Activated CD4-positive, alpha-beta memory T cell treated with anti-CD3 and anti-CD28 coated beads, Interleukin-2, amount 10 ng/mL, durations not matched to agents 7 days and 5 days (primary cell): ENCODE data around the gene ERCC5. TPM values are rescaled to one million over a fixed set of nuclear protein-coding genes. Genes with fewer than 3 reads are reported as not detected.

Experiments used
- CTCF ChIA-PET: fragments of 350-600 bp; sonication (Branson Sonifier 250); formaldehyde crosslinking; loops from one replicate; lab custom pipeline; 2021; ENCODE audit warnings: antibody characterized with exemption, inconsistent platforms; lab: Charles Lee
- POLR2A ChIA-PET: fragments of 350-600 bp; sonication (Branson Sonifier 250); formaldehyde crosslinking; loops from one replicate; lab custom pipeline; 2021; ENCODE audit warnings: antibody characterized with exemption; lab: Charles Lee
- DNase-seq: peaks from one replicate; pipeline ENCODE4 v3.0.0-alpha.2; 2020
- H3K27ac Mint-ChIP-seq: one replicate; pipeline ENCODE4 v1.8.0; 2021; ENCODE audit warnings: mild to moderate bottlenecking, mixed read lengths
- H3K27me3 Mint-ChIP-seq: one replicate; pipeline ENCODE4 v1.8.0; 2021; ENCODE audit warnings: mixed read lengths
- H3K36me3 Mint-ChIP-seq: one replicate; pipeline ENCODE4 v1.8.0; 2021; ENCODE audit warnings: low read depth, mixed read lengths
- H3K4me1 Mint-ChIP-seq: one replicate; pipeline ENCODE4 v1.8.0; 2021; ENCODE audit warnings: mixed read lengths
- H3K4me3 Mint-ChIP-seq: one replicate; pipeline ENCODE4 v1.8.0; 2021; ENCODE audit warnings: mild to moderate bottlenecking, mixed read lengths
- H3K9me3 Mint-ChIP-seq: one replicate; pipeline ENCODE4 v1.8.0; 2021; ENCODE audit warnings: mixed read lengths
- total RNA-seq, 2 experiments: library from RNA; stranded (reverse); gene quantifications; one replicate each; pipeline ENCODE4 v1.2.3, GENCODE V29; 2021

ERCC5 gene
- total RNA-seq, 2 experiments from 2014 or later: 82.3 to 89.9 TPM

GRCh38 chr13:102847272-102848234, 1.7 kb downstream of the ERCC5 start:
- no peak for DNase-seq
- Mint-ChIP-seq H3K36me3 (peaks cover 23% of the 10 kb centered on the region), H3K27ac (peak overlapping the region; percentile 98), H3K27me3 (no peaks in the 10 kb centered on the region), H3K9me3 (no peaks in the 10 kb centered on the region), H3K4me1 (peaks cover 44% of the 10 kb centered on the region), H3K4me3 (peak overlapping the region; percentile 99)
- ChIA-PET CTCF (interaction anchor here (0.7 to 4.9 kb wide), 21 partner anchors 9 to 268 kb away, joined by 3 to 113 read pairs (median 4); partner anchors contain the start of genes TEX30 and TPP2), POLR2A (interaction anchor here (0.7 to 5.8 kb wide), 10 partner anchors 16 to 453 kb away, joined by 3 to 342 read pairs (median 18); partner anchors contain the start of genes BIVM, POGLUT2, TEX30 and TPP2)

GRCh38 chr13:102848956-102849355, 3.1 kb downstream of the ERCC5 start:
- Mint-ChIP-seq H3K9me3 (no peaks in the 10 kb centered on the region), H3K27ac (no peak overlapping the region), H3K4me3 (no peak overlapping the region), H3K27me3 (no peaks in the 10 kb centered on the region), H3K4me1 (peaks cover 46% of the 10 kb centered on the region), H3K36me3 (peaks cover 29% of the 10 kb centered on the region)
- CTCF ChIA-PET: interaction anchor here (1.0 to 4.9 kb wide), 6 partner anchors 21 to 268 kb away, joined by 3 to 113 read pairs (median 6); partner anchors contain the start of genes TEX30 and TPP2
- POLR2A ChIA-PET: interaction anchor here (5.8 kb wide), 1 partner anchor 255 kb away, joined by 342 read pairs; the partner anchor contains the start of gene TPP2
- no peak for DNase-seq

DNA sequence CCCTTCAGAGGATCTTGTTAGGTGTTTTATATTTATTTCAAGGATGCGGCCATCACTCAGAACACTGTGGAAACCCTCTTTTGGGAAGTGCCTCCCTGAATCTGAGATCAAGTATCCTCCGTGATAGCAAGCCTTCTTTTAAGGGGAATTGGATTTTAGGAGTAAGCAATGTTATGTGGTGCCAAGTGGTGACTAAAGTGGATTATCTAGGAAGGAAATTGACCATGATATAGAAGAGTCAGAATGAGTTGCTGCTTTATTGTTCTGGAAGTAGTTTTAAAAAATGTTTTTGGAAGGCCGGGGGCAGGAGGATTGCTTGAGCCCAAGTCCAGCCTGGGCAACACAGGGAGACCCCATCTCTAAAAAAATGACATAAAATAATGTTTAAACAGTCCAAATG, 6.7 kb downstream of the ERCC5 start:
- CTCF ChIA-PET: no interaction called here
- DNase-seq: no peak
- peaks cover 41% of the 10 kb centered on the region for H3K4me1 Mint-ChIP-seq
- no peak overlapping the region for H3K4me3 Mint-ChIP-seq
- H3K27ac Mint-ChIP-seq: no peak overlapping the region
- no peaks in the 10 kb centered on the region for H3K9me3 Mint-ChIP-seq
- POLR2A ChIA-PET: no interaction called here
- peaks cover 47% of the 10 kb centered on the region for H3K36me3 Mint-ChIP-seq
- no peaks in the 10 kb centered on the region for H3K27me3 Mint-ChIP-seq

GRCh38 chr13:102854675-102855074, 8.8 kb downstream of the ERCC5 start:
- Mint-ChIP-seq H3K4me1 (peaks cover 23% of the 10 kb centered on the region), H3K4me3 (no peak overlapping the region), H3K27ac (no peak overlapping the region), H3K9me3 (no peaks in the 10 kb centered on the region), H3K36me3 (peaks cover 57% of the 10 kb centered on the region), H3K27me3 (no peaks in the 10 kb centered on the region)
- ChIA-PET CTCF (interaction anchor here (1.4 to 1.6 kb wide), 2 partner anchors 12 to 16 kb away, joined by 3 to 5 read pairs; no protein-coding TSS in a partner anchor), POLR2A (interaction anchor here (0.9 to 1.6 kb wide), 3 partner anchors 8 to 15 kb away, joined by 3 to 7 read pairs (median 4); partner anchors contain the start of gene ERCC5)
- no peak for DNase-seq

DNA sequence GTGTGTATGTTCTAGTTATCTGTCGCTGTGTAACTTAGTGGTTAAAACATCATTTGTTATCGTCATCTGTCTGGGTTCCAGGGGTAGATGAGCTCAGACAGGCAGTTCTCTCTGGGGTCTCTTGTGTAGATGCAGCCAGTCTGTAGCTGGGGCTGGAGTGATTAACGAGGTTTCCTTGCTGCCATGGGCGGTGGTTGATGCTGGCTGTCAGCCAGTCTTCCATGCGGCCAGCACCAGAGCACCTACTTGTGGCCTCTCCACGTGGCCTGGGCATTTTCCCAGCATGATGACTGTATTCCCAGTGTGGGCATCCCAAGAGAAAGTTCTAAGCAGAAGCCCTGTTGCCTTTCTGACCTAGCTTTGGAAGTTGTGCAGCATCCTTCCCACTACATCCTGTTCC, 10.7 kb downstream of the ERCC5 start:
- POLR2A ChIA-PET: interaction anchor here (0.6 to 1.8 kb wide), 3 partner anchors 11 to 260 kb away, joined by 3 to 8 read pairs (median 3); partner anchors contain the start of genes ERCC5 and TPP2
- no peak for DNase-seq
- CTCF ChIA-PET: interaction anchor here (1.4 to 1.5 kb wide), 2 partner anchors 9 to 14 kb away, joined by 4 to 6 read pairs; no protein-coding TSS in a partner anchor
- Mint-ChIP-seq H3K4me3 (no peak overlapping the region), H3K36me3 (peaks cover 64% of the 10 kb centered on the region), H3K27me3 (no peaks in the 10 kb centered on the region), H3K4me1 (peaks cover 13% of the 10 kb centered on the region), H3K27ac (no peak overlapping the region), H3K9me3 (no peaks in the 10 kb centered on the region)

DNA sequence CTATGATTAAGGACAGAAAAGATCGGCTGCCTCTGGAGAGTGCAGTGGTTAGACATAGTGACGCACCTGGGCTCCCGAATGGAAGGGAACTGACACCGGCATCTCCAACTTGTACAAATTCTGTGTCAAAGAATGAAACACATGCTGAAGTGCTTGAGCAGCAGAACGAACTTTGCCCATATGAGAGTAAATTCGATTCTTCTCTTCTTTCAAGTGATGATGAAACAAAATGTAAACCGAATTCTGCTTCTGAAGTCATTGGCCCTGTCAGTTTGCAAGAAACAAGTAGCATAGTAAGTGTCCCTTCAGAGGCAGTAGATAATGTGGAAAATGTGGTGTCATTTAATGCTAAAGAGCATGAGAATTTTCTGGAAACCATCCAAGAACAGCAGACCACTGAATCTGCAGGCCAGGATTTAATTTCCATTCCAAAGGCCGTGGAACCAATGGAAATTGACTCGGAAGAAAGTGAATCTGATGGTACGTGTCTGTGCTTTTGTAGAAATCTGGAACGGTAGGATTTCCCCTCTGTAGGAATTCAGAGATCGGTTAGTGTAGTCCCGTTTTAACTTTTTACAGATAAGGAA, 16.9 kb downstream of the ERCC5 start:
- H3K4me1 Mint-ChIP-seq: peaks cover 4% of the 10 kb centered on the region
- ChIA-PET POLR2A (interaction anchor here (1.0 to 1.1 kb wide), 2 partner anchors 17 to 266 kb away, joined by 3 to 6 read pairs; partner anchors contain the start of genes ERCC5 and TPP2), CTCF (interaction anchor here (2.1 kb wide), 1 partner anchor 8 kb away, joined by 11 read pairs; no protein-coding TSS in a partner anchor)
- no peaks in the 10 kb centered on the region for H3K9me3 Mint-ChIP-seq
- no peak for DNase-seq
- H3K4me3 Mint-ChIP-seq: no peak overlapping the region
- H3K36me3 Mint-ChIP-seq: peaks cover 76% of the 10 kb centered on the region
- H3K27me3 Mint-ChIP-seq: no peaks in the 10 kb centered on the region
- no peak overlapping the region for H3K27ac Mint-ChIP-seq

DNA sequence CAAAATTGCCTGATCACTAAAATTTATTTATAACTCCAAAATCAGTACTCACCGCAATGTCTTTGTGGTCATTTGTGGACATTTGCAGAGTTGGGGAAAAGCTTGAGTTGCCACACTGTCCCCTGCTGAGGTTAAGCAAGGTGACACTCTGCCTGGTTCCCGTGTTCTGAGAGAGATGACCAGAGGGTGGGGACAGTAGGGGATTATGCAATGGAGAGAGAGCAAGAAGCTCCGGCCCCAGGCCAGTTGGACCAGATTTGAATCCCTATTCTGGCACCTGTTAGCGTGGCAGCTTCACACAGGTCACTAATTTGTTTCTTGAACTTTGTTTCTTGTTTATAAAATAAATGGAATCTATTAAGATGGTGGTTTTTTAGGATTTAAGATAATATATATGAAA, 17.8 kb downstream of the ERCC5 start:
- Mint-ChIP-seq H3K9me3 (no peaks in the 10 kb centered on the region), H3K4me3 (no peak overlapping the region), H3K27me3 (no peaks in the 10 kb centered on the region), H3K27ac (no peak overlapping the region), H3K4me1 (peaks cover 4% of the 10 kb centered on the region), H3K36me3 (peaks cover 75% of the 10 kb centered on the region)
- ChIA-PET POLR2A (interaction anchor here (1.0 kb wide), 2 partner anchors 17 to 267 kb away, joined by 3 read pairs; partner anchors contain the start of gene TPP2), CTCF (interaction anchor here (2.2 kb wide), 1 partner anchor 12 kb away, joined by 7 read pairs; no protein-coding TSS in a partner anchor)
- DNase-seq: no peak

DNA sequence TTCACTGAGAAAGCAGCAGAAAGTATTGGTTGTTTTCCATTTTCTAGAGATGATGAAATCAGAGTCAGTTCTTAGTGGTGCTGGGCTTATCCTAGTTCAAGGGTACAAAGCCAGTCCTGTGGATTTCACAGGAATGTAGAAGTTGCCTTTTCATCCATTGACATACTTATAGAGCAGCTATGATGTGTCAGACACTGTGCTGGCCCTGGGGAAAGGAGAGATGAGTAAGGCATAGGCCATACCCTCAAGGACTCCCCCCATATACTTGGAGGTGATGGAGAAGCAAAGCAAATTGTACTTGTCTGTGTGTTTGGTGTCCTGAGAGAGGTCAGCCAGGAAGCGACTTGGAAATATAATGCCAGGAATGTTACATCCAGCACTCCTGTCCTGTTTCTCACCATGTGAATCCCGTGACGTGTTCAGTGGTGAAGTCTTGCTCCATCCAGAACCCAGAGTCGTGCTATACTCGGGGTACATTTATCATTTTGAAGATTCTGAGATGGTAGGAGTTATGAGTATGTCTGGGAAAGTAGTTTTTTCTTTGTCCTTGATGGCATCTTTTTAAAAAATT, 22.6 kb downstream of the ERCC5 start:
- Mint-ChIP-seq H3K27me3 (no peaks in the 10 kb centered on the region), H3K36me3 (peaks cover 61% of the 10 kb centered on the region), H3K27ac (no peak overlapping the region), H3K4me3 (no peak overlapping the region), H3K4me1 (peaks cover 34% of the 10 kb centered on the region), H3K9me3 (no peaks in the 10 kb centered on the region)
- DNase-seq: no peak
- ChIA-PET POLR2A (no interaction called here), CTCF (interaction anchor here (0.8 kb wide), 1 partner anchor 69 kb away, joined by 4 read pairs; no protein-coding TSS in a partner anchor)

GRCh38 chr13:102869948-102870676, 24.3 kb downstream of the ERCC5 start:
- no peaks in the 10 kb centered on the region for H3K27me3 Mint-ChIP-seq
- POLR2A ChIA-PET: interaction anchor here (1.3 to 1.6 kb wide), 4 partner anchors 15 to 278 kb away, joined by 3 to 9 read pairs (median 4); partner anchors contain the start of gene ERCC5
- no peak overlapping the region for H3K4me3 Mint-ChIP-seq
- H3K9me3 Mint-ChIP-seq: no peaks in the 10 kb centered on the region
- peaks cover 61% of the 10 kb centered on the region for H3K36me3 Mint-ChIP-seq
- H3K27ac Mint-ChIP-seq: no peak overlapping the region
- CTCF ChIA-PET: interaction anchor here (0.6 to 2.2 kb wide), 27 partner anchors 8 to 475 kb away, joined by 3 to 22 read pairs (median 4); partner anchors contain the start of gene ERCC5
- peaks cover 31% of the 10 kb centered on the region for H3K4me1 Mint-ChIP-seq
- no peak for DNase-seq

GRCh38 chr13:102870677-102871415, 25.0 kb downstream of the ERCC5 start:
- H3K36me3 Mint-ChIP-seq: peaks cover 60% of the 10 kb centered on the region
- H3K9me3 Mint-ChIP-seq: no peaks in the 10 kb centered on the region
- no peak overlapping the region for H3K4me3 Mint-ChIP-seq
- H3K27ac Mint-ChIP-seq: no peak overlapping the region
- H3K4me1 Mint-ChIP-seq: peaks cover 31% of the 10 kb centered on the region
- no peaks in the 10 kb centered on the region for H3K27me3 Mint-ChIP-seq
- ChIA-PET POLR2A (interaction anchor here (1.3 to 1.6 kb wide), 4 partner anchors 16 to 279 kb away, joined by 3 to 9 read pairs (median 4); partner anchors contain the start of gene ERCC5), CTCF (interaction anchor here (0.6 to 2.2 kb wide), 27 partner anchors 7 to 318 kb away, joined by 3 to 22 read pairs (median 4); partner anchors contain the start of gene ERCC5)
- DNase-seq: peak; percentile 50

- H3K27ac Mint-ChIP-seq: no peak overlapping the region
Measured at GRCh38 chr13:102872131-102872530, 26.3 kb downstream of the ERCC5 start.

More at GRCh38 chr13:102872131-102872530, 26.3 kb downstream of the ERCC5 start:
- CTCF ChIA-PET: no interaction called here
- Mint-ChIP-seq H3K4me3 (no peak overlapping the region), H3K9me3 (no peaks in the 10 kb centered on the region), H3K27me3 (no peaks in the 10 kb centered on the region), H3K4me1 (peaks cover 31% of the 10 kb centered on the region), H3K36me3 (peaks cover 59% of the 10 kb centered on the region)
- DNase-seq: no peak
- POLR2A ChIA-PET: no interaction called here
